A673 (cell line): ENCODE data around the gene SHROOM3. TPM values are rescaled to one million over a fixed set of nuclear protein-coding genes. Genes with fewer than 3 reads are reported as not detected.

ENCODE experiments used
- BruUV-seq: library from RNA; stranded (reverse); fragments of 400-500 nt; replicated peaks from 2 replicates; lab custom pipeline; 2021; lab: Mats Ljungman, UMichigan
- CTCF ChIA-PET: fragments of 300-600 bp; sonication (Branson Sonifier 250); formaldehyde crosslinking; loops from one replicate; lab custom pipeline; 2022; ENCODE audit warnings: antibody characterized with exemption; lab: Charles Lee
- POLR2A ChIA-PET: fragments of 300-600 bp; sonication (Branson Sonifier 250); formaldehyde crosslinking; loops from one replicate; lab custom pipeline; 2022; ENCODE audit warnings: antibody characterized with exemption; ENCODE audit not compliant: low non-redundant PET; lab: Charles Lee
- DNase-seq: peaks from one replicate; pipeline ENCODE4 v3.0.0-alpha.2; 2015; ENCODE audit warnings: low spot score
- H3K27ac ChIP-seq: fragments of 200-600 bp; sonication (generic); 2 replicates; pipeline ENCODE4 v1.5.1; 2016; ENCODE audit warnings: mixed run types, low read depth, mild to moderate bottlenecking, mixed read lengths, antibody characterized with exemption, low read length; ENCODE audit not compliant: poor library complexity, severe bottlenecking
- H3K27me3 ChIP-seq: fragments of 200-600 bp; sonication (generic); replicated peaks from 2 replicates; pipeline ENCODE4 v1.6.1; 2017; ENCODE audit warnings: mixed run types, low read depth, mild to moderate bottlenecking, mixed read lengths, antibody characterized with exemption, low read length; ENCODE audit not compliant: insufficient read depth, poor library complexity
- H3K36me3 ChIP-seq: fragments of 200-600 bp; sonication (generic); 2 replicates; pipeline ENCODE4 v1.6.1; 2016; ENCODE audit warnings: mixed run types, mild to moderate bottlenecking, mixed read lengths, antibody characterized with exemption, low read length; ENCODE audit not compliant: insufficient read depth, poor library complexity, severe bottlenecking
- H3K4me1 ChIP-seq: fragments of 200-600 bp; sonication (generic); 2 replicates; pipeline ENCODE4 v1.6.1; 2017; ENCODE audit warnings: mixed run types, mild to moderate bottlenecking, mixed read lengths, antibody characterized with exemption, low read length; ENCODE audit not compliant: insufficient read depth, poor library complexity, severe bottlenecking
- H3K4me3 ChIP-seq: fragments of 200-600 bp; sonication (generic); 2 replicates; pipeline ENCODE4 v1.5.1; 2016; ENCODE audit warnings: low read depth, mixed run types, mild to moderate bottlenecking, mixed read lengths, low read length; ENCODE audit not compliant: poor library complexity, severe bottlenecking
- H3K9me3 ChIP-seq: fragments of 200-600 bp; sonication (generic); 2 replicates; pipeline ENCODE4 v1.6.1; 2016; ENCODE audit warnings: mixed run types, low read depth, mild to moderate bottlenecking, mixed read lengths, antibody characterized with exemption, low read length; ENCODE audit not compliant: poor library complexity, severe bottlenecking
- EZH2 ChIP-seq: fragments of 200-600 bp; sonication (generic); IDR thresholded peaks from 2 replicates; pipeline ENCODE4 v1.6.1; 2017; ENCODE audit warnings: borderline replicate concordance, low read depth, mild to moderate bottlenecking, mixed read lengths, antibody characterized with exemption, low read length; ENCODE audit not compliant: poor library complexity, severe bottlenecking
- intact Hi-C: fragments of 100-400 bp; cut with micrococcal nuclease; formaldehyde crosslinking; loops from one replicate; pipeline ENCODE4 v1.10.0; 2022; ENCODE audit not compliant: unreplicated experiment
- total RNA-seq: library from RNA; stranded (reverse); gene quantifications from 2 replicates; pipeline ENCODE4 v1.2.3, GENCODE V29; 2021
- TF ChIP-seq, protein P1 (sequence below): fragments of 300-800, 200-600 bp; sonication (generic); conservative IDR thresholded peaks from 2 replicates; pipeline ENCODE4 v1.5.1; 2017; ENCODE audit warnings: low read depth, mild to moderate bottlenecking, antibody characterized with exemption, low read length, moderate library complexity, mixed read lengths

The SHROOM3 gene
- total RNA-seq, 1 experiment from 2014 or later, result 9.3 TPM

DNA sequence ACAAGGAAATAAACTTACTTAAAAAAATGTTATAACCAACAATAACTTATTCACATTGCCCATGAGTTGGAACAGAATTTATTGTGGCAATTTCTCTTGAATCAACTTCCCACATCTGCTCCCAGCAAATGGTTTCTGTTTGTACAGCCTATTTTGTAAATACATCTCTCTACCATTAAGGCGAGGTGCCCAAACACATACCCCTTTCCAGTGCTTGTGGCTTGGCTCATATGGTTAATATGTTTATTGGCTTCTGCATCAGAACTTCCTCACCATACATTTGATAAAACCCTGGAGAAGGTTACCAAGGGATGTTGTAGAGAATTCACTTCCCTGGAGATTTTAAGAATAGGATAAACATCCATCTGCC, 255.9 kb downstream of the SHROOM3 start:
- CTCF ChIA-PET, result no interaction called here
- POLR2A ChIA-PET, result no interaction called here
- H3K4me3 ChIP-seq, result peak overlapping the region; percentile 57

DNA sequence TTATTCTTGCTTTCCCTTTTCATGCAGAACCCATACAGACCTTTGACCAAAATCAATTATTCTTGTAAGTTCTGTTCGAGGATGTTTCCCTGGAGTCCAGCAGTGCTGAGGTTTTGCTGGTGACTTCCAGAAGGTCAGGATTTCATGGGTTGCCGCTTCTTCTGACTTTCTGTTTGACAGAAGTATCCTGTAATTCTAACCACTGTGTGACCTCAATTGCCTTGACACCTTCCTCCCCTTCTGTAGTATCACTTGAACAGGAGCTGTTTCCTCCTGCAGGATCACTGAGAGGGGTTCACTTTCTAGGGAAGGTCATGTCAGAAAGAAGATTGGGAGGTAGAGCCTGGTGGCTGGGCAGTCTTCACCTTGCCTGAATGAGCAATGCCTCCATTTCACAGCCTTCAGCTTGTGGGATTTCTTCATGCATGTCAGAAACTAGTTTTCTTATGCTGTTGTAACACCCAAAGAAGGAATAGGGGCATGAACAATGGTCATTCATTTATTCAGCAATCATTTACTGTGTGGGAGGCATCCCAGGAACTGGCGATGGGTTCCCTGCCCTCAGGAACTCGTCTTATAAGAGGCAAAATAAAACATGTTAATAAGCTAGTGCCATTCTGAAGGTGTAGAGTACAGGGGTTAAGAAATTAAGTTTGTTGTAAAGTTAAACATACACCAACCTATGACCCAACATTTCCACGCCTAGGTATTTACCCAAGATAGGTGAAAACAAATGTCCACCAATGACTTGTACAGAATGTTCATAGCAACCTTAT, 257.0 kb downstream of the SHROOM3 start:
- no peak for DNase-seq
- no peaks in the 10 kb centered on the region for H3K36me3 ChIP-seq
- H3K27me3 ChIP-seq, result peaks cover 4% of the 10 kb centered on the region
- ChIA-PET CTCF (no interaction called here), POLR2A (no interaction called here)
- H3K4me1 ChIP-seq, result no peaks in the 10 kb centered on the region
- TF ChIP-seq EZH2, result no peak
- TF ChIP-seq, protein P1, sequence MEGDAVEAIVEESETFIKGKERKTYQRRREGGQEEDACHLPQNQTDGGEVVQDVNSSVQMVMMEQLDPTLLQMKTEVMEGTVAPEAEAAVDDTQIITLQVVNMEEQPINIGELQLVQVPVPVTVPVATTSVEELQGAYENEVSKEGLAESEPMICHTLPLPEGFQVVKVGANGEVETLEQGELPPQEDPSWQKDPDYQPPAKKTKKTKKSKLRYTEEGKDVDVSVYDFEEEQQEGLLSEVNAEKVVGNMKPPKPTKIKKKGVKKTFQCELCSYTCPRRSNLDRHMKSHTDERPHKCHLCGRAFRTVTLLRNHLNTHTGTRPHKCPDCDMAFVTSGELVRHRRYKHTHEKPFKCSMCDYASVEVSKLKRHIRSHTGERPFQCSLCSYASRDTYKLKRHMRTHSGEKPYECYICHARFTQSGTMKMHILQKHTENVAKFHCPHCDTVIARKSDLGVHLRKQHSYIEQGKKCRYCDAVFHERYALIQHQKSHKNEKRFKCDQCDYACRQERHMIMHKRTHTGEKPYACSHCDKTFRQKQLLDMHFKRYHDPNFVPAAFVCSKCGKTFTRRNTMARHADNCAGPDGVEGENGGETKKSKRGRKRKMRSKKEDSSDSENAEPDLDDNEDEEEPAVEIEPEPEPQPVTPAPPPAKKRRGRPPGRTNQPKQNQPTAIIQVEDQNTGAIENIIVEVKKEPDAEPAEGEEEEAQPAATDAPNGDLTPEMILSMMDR, result no peak
- H3K4me3 ChIP-seq, result no peak overlapping the region
- intact Hi-C loops, result no loop called here
- BruUV-seq, result no TSS peak
- H3K9me3 ChIP-seq, result no peaks in the 10 kb centered on the region
- H3K27ac ChIP-seq, result no peak overlapping the region

More for the DNA sequence above, 255.9 kb downstream of the SHROOM3 start:
- BruUV-seq, result TSS peak; percentile 60
- intact Hi-C loops, result no loop called here
- Histone ChIP-seq H3K4me1 (no peaks in the 10 kb centered on the region), H3K36me3 (no peaks in the 10 kb centered on the region), H3K9me3 (no peaks in the 10 kb centered on the region), H3K27me3 (peaks cover 4% of the 10 kb centered on the region), H3K27ac (no peak overlapping the region)
- no peak for TF ChIP-seq EZH2
- TF ChIP-seq, protein P1, result no peak
- DNase-seq, result no peak

- intact Hi-C loops, result no loop called here
- no peak overlapping the region for H3K27ac ChIP-seq
- POLR2A ChIA-PET, result no interaction called here
Measured at GRCh38 chr4:76692761-76693160, 257.7 kb downstream of the SHROOM3 start.

More at GRCh38 chr4:76692761-76693160, 257.7 kb downstream of the SHROOM3 start:
- CTCF ChIA-PET, result no interaction called here
- Histone ChIP-seq H3K27me3 (peaks cover 4% of the 10 kb centered on the region), H3K4me1 (no peaks in the 10 kb centered on the region), H3K9me3 (no peaks in the 10 kb centered on the region), H3K4me3 (no peak overlapping the region), H3K36me3 (no peaks in the 10 kb centered on the region)
- no peak for TF ChIP-seq EZH2
- TF ChIP-seq, protein P1, result no peak
- no peak for DNase-seq
- BruUV-seq, result no TSS peak
